ENCODE data around the gene GDE1. TPM values are rescaled to one million over a fixed set of nuclear protein-coding genes. Genes with fewer than 3 reads are reported as not detected.

GDE1 gene
- total and polyA plus RNA-seq, 8 donors = 27.8 to 80.0 (median 39.8) TPM

- Histone ChIP-seq H3K4me1 (peaks cover 28 to 88% (median 79%) of the 10 kb centered on the region in 4 donors), H3K36me3 (peaks cover 4 to 15% (median 13%) of the 10 kb centered on the region in 4 donors), H3K4me3 (peak overlapping the region; percentile 76 to 94 (median 82)), H3K9me3 (no peaks in the 10 kb centered on the region), H3K27ac (peak overlapping the region; percentile 90 to 99 (median 93)), H3K27me3 (no peaks in the 10 kb centered on the region)
- 3 to 7% (median 5%) methylated on average over 8 of the region's 8 CpGs for WGBS, 5 donors
- peak; percentile 34 to 70 for DNase-seq
- intact Hi-C loops (cut with DNase I; ENCODE audit: low total_unique reads) = no loop called here
- TF ChIP-seq POLR2AphosphoS5 (IDR thresholded peaks at IDR 0.05) = no peak
- no peak for TF ChIP-seq EP300 (IDR thresholded peaks at IDR 0.05)
Observed at GRCh38 chr16:19520861-19521331, 1.0 kb downstream of the GDE1 start.

GRCh38 chr16:19518388-19518787 is 3.5 kb downstream of the GDE1 start:
- H3K4me1 ChIP-seq = peaks cover 22 to 92% (median 77%) of the 10 kb centered on the region in 4 donors
- TF ChIP-seq EP300 (IDR thresholded peaks at IDR 0.05) (no peak), POLR2AphosphoS5 (IDR thresholded peaks at IDR 0.05) (no peak), CTCF (IDR thresholded peaks at IDR 0.05) (no peak), POLR2A (IDR thresholded peaks at IDR 0.05) (no peak)
- no peaks in the 10 kb centered on the region for H3K9me3 ChIP-seq
- H3K36me3 ChIP-seq = peaks cover 4 to 38% (median 28%) of the 10 kb centered on the region in 4 donors
- WGBS, 5 donors = 36 to 53% (median 43%) methylated on average over 2 of the region's 2 CpGs
- DNase-seq = no peak
- H3K4me3 ChIP-seq = no peak overlapping the region
- intact Hi-C loops (cut with DNase I; ENCODE audit: low total_unique reads) = no loop called here
- H3K27me3 ChIP-seq = no peaks in the 10 kb centered on the region
- no peak overlapping the region for H3K27ac ChIP-seq

GRCh38 chr16:19517424-19518089 is 4.3 kb downstream of the GDE1 start:
- no peak for DNase-seq
- peaks cover 21 to 89% (median 70%) of the 10 kb centered on the region in 4 donors for H3K4me1 ChIP-seq
- H3K27ac ChIP-seq = no peak overlapping the region
- no peak for TF ChIP-seq EP300 (IDR thresholded peaks at IDR 0.05)
- no peak for TF ChIP-seq POLR2A (IDR thresholded peaks at IDR 0.05)
- no peak for TF ChIP-seq CTCF (IDR thresholded peaks at IDR 0.05)
- no peak for TF ChIP-seq POLR2AphosphoS5 (IDR thresholded peaks at IDR 0.05)
- H3K4me3 ChIP-seq = no peak overlapping the region
- intact Hi-C loops (cut with DNase I; ENCODE audit: low total_unique reads) = no loop called here
- H3K36me3 ChIP-seq = peaks cover 4 to 41% (median 29%) of the 10 kb centered on the region in 4 donors
- WGBS, 5 donors = 59 to 75% (median 67%) methylated on average over 8 of the region's 8 CpGs
- no peaks in the 10 kb centered on the region for H3K27me3 ChIP-seq
- H3K9me3 ChIP-seq = no peaks in the 10 kb centered on the region

- TF ChIP-seq CTCF (IDR thresholded peaks at IDR 0.05) (no peak), POLR2AphosphoS5 (IDR thresholded peaks at IDR 0.05) (peak in 1 of 3 donors; percentile 2), POLR2A (IDR thresholded peaks at IDR 0.05) (no peak), EP300 (IDR thresholded peaks at IDR 0.05) (no peak)
- intact Hi-C loops (cut with DNase I; ENCODE audit: low total_unique reads) = no loop called here
- WGBS, 5 donors = 55 to 76% (median 66%) methylated on average over 2 of the region's 2 CpGs
- Histone ChIP-seq H3K36me3 (peaks cover 4 to 52% (median 35%) of the 10 kb centered on the region in 4 donors), H3K27ac (no peak overlapping the region), H3K4me3 (no peak overlapping the region), H3K9me3 (no peaks in the 10 kb centered on the region), H3K4me1 (peaks cover 15 to 77% (median 60%) of the 10 kb centered on the region in 4 donors), H3K27me3 (no peaks in the 10 kb centered on the region)
- DNase-seq = no peak
Observed at GRCh38 chr16:19515757-19516156, 6.1 kb downstream of the GDE1 start.
